ENCODE results near the gene MSH5.
"Not testable (repeated sequence)": the region's sequence is repeated elsewhere in the genome, so short reads cannot be mapped to it uniquely, and the experiment has no call there.

The MSH5 gene

GRCh38 chr6:31739639-31740396 lies at the start of gene MSH5:
Gene MSH5, plus strand, starts transcription at chr6:31740005. Its CDS starts 462 bp downstream, at chr6:31740467.
- DNase-seq (ENCODE audit: low read depth) = peak; percentile 99

- DNase-seq (ENCODE audit: low read depth) = no peak
Measured at GRCh38 chr6:31690231-31691077, 49.4 kb upstream of the MSH5 start.

GRCh38 chr6:31691078-31691463 lies 48.7 kb upstream of the MSH5 start:
- DNase-seq (ENCODE audit: low read depth) = no peak

GRCh38 chr6:31691564-31692108 lies 48.2 kb upstream of the MSH5 start:
- no peak for DNase-seq (ENCODE audit: low read depth)

GRCh38 chr6:31692353-31692752 lies 47.5 kb upstream of the MSH5 start:
- no peak for DNase-seq (ENCODE audit: low read depth)

GRCh38 chr6:31692886-31693285 lies 46.9 kb upstream of the MSH5 start:
- DNase-seq (ENCODE audit: low read depth) = no peak

- DNase-seq (ENCODE audit: low read depth) = no peak
Measured at GRCh38 chr6:31693535-31693934, 46.3 kb upstream of the MSH5 start.

- no peak for DNase-seq (ENCODE audit: low read depth)
Measured at GRCh38 chr6:31697555-31697954, 42.2 kb upstream of the MSH5 start.

GRCh38 chr6:31700740-31701401 lies 38.9 kb upstream of the MSH5 start:
- no peak for DNase-seq (ENCODE audit: low read depth)

- no peak for DNase-seq (ENCODE audit: low read depth)
Measured at GRCh38 chr6:31701666-31702404, 38.0 kb upstream of the MSH5 start.

GRCh38 chr6:31702405-31702818 lies 37.4 kb upstream of the MSH5 start:
- DNase-seq (ENCODE audit: low read depth) = no peak

- peak; percentile 97 for DNase-seq (ENCODE audit: low read depth)
Measured at GRCh38 chr6:31702819-31703716, 36.7 kb upstream of the MSH5 start, which contains the start of gene ABHD16A. Gene ABHD16A, minus strand, starts transcription at chr6:31703324. Its CDS starts 43 bp downstream, at chr6:31703281.

GRCh38 chr6:31705931-31706330 lies 33.9 kb upstream of the MSH5 start:
- no peak for DNase-seq (ENCODE audit: low read depth)

GRCh38 chr6:31706599-31706998 lies 33.2 kb upstream of the MSH5 start, which contains the start of gene LY6G6F:
Gene LY6G6F, plus strand, starts transcription at chr6:31706866. Its CDS starts 41 bp downstream, at chr6:31706907.
- no peak for DNase-seq (ENCODE audit: low read depth)

- DNase-seq (ENCODE audit: low read depth) = no peak
Measured at GRCh38 chr6:31707701-31708100, 32.1 kb upstream of the MSH5 start.

- DNase-seq (ENCODE audit: low read depth) = no peak
Measured at GRCh38 chr6:31708224-31708623, 31.6 kb upstream of the MSH5 start.

GRCh38 chr6:31709157-31709556 lies 30.6 kb upstream of the MSH5 start:
- DNase-seq (ENCODE audit: low read depth) = not testable (repeated sequence)

- no peak for DNase-seq (ENCODE audit: low read depth)
Measured at GRCh38 chr6:31710523-31711219, 29.1 kb upstream of the MSH5 start.

- no peak for DNase-seq (ENCODE audit: low read depth)
Measured at GRCh38 chr6:31711233-31711632, 28.6 kb upstream of the MSH5 start.

- DNase-seq (ENCODE audit: low read depth) = no peak
Measured at GRCh38 chr6:31712296-31712695, 27.5 kb upstream of the MSH5 start.

Data from stromal cell of bone marrow (primary cell).